SU-DHL-6 (cell line): ENCODE results near the gene ARID5B.

ENCODE experiments used
- CTCF ChIP-seq: fragments of 200-600 bp; sonication (generic); IDR thresholded peaks from one replicate; pipeline ENCODE4 v1.5.1; 2017; ENCODE audit warnings: antibody characterized with exemption, mild to moderate bottlenecking, low read length, moderate library complexity; ENCODE audit not compliant: insufficient read depth, poor library complexity, severe bottlenecking
- EZH2phosphoT487 ChIP-seq: fragments of 200-600 bp; sonication (generic), shearing (Covaris generic); conservative IDR thresholded peaks from 2 replicates; pipeline ENCODE4 v1.6.1; 2018; ENCODE audit warnings: mild to moderate bottlenecking, antibody characterized with exemption, low read length, moderate library complexity, mixed read lengths

GRCh38 chr10:62127975-62128374 is 226.5 kb downstream of the ARID5B start:
- no peak for TF ChIP-seq CTCF
- no peak for TF ChIP-seq EZH2phosphoT487
